ENCODE data around the gene CPNE1.

DNA sequence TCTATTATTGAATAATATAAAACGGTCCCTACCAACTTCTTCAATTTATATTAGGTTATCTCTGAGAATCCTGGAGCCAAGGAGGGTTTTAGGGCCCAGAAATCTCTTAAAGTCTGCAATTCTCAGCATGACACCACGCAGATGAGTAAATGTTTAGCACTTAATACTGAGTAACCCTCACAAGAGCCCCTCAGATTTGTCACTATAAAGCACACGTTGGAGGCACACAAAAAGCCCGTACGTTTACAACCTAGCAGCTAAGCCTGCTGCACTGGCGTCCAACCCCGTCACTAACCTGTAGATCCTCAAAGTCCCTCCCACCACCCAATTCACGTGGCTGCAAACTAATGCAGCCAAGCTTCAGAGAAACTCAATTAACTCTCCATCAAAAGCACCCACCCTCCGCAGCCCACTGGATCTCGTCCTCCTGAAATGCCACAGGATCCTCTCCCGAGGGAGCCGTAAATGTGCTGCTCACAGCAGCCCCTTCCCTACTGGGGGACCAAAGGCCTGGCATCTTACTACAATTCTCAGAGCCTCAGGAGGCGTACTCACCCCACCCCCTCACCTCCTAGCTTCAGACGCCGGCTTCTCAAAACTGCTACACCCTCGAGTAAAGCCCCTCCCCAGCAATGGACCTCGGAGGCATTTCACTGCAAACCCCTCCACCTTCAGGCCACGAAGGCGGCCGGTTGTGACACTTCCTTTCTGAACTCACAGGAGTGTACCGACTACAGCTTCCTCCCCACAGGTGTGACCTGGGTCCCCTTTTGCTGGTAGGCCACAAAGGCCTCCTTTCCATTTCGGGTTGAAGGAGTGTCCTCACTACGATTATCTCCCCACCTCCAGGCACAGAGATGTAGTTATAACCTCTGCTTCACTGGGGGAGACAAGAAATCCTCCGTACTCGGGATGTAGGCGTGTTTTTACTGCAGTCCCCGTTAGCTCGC, 909 bp downstream of the CPNE1 start:
- TF ChIP-seq TOX (CRISPR knock-in tag; IDR thresholded peaks at IDR 0.05; ENCODE audit: borderline replicate concordance) (no peak), ZNF565 (CRISPR knock-in tag; conservative IDR thresholded peaks at IDR 0.05; ENCODE audit: low read depth) (no peak), ARNTL (CRISPR knock-in tag; IDR thresholded peaks at IDR 0.05; ENCODE audit: borderline replicate concordance, low read depth) (no peak), ZNF70 (CRISPR knock-in tag; IDR thresholded peaks at IDR 0.05) (no peak), RARB (CRISPR knock-in tag; IDR thresholded peaks at IDR 0.05) (no peak), ZFP3 (CRISPR knock-in tag; IDR thresholded peaks at IDR 0.05) (no peak), BACH2 (CRISPR knock-in tag; IDR thresholded peaks at IDR 0.05; ENCODE audit: borderline replicate concordance) (no peak), ISL1 (CRISPR knock-in tag; IDR thresholded peaks at IDR 0.05) (no peak), ZNF8 (CRISPR knock-in tag; IDR thresholded peaks at IDR 0.05) (no peak), GLIS3 (CRISPR knock-in tag; IDR thresholded peaks at IDR 0.05) (no peak), PPARA (CRISPR knock-in tag; IDR thresholded peaks at IDR 0.05; ENCODE audit: borderline replicate concordance) (no peak)
- TF ChIP-seq, protein P1, sequence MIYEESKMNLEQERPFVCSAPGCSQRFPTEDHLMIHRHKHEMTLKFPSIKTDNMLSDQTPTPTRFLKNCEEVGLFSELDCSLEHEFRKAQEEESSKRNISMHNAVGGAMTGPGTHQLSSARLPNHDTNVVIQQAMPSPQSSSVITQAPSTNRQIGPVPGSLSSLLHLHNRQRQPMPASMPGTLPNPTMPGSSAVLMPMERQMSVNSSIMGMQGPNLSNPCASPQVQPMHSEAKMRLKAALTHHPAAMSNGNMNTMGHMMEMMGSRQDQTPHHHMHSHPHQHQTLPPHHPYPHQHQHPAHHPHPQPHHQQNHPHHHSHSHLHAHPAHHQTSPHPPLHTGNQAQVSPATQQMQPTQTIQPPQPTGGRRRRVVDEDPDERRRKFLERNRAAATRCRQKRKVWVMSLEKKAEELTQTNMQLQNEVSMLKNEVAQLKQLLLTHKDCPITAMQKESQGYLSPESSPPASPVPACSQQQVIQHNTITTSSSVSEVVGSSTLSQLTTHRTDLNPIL (CRISPR knock-in tag; IDR thresholded peaks at IDR 0.05; ENCODE audit: low read depth): peak; percentile 11; the same call in 1 of the 2 replicates
- TF ChIP-seq, protein P2, sequence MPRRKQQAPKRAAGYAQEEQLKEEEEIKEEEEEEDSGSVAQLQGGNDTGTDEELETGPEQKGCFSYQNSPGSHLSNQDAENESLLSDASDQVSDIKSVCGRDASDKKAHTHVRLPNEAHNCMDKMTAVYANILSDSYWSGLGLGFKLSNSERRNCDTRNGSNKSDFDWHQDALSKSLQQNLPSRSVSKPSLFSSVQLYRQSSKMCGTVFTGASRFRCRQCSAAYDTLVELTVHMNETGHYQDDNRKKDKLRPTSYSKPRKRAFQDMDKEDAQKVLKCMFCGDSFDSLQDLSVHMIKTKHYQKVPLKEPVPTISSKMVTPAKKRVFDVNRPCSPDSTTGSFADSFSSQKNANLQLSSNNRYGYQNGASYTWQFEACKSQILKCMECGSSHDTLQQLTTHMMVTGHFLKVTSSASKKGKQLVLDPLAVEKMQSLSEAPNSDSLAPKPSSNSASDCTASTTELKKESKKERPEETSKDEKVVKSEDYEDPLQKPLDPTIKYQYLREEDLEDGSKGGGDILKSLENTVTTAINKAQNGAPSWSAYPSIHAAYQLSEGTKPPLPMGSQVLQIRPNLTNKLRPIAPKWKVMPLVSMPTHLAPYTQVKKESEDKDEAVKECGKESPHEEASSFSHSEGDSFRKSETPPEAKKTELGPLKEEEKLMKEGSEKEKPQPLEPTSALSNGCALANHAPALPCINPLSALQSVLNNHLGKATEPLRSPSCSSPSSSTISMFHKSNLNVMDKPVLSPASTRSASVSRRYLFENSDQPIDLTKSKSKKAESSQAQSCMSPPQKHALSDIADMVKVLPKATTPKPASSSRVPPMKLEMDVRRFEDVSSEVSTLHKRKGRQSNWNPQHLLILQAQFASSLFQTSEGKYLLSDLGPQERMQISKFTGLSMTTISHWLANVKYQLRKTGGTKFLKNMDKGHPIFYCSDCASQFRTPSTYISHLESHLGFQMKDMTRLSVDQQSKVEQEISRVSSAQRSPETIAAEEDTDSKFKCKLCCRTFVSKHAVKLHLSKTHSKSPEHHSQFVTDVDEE (CRISPR knock-in tag; IDR thresholded peaks at IDR 0.05): no peak
- TF ChIP-seq, protein P3, sequence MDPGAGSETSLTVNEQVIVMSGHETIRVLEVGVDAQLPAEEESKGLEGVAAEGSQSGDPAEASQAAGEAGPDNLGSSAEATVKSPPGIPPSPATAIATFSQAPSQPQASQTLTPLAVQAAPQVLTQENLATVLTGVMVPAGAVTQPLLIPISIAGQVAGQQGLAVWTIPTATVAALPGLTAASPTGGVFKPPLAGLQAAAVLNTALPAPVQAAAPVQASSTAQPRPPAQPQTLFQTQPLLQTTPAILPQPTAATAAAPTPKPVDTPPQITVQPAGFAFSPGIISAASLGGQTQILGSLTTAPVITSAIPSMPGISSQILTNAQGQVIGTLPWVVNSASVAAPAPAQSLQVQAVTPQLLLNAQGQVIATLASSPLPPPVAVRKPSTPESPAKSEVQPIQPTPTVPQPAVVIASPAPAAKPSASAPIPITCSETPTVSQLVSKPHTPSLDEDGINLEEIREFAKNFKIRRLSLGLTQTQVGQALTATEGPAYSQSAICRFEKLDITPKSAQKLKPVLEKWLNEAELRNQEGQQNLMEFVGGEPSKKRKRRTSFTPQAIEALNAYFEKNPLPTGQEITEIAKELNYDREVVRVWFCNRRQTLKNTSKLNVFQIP (CRISPR knock-in tag; IDR thresholded peaks at IDR 0.05; ENCODE audit: borderline replicate concordance, low read depth): no peak

All from SK-N-SH treated with all-trans-retinoic acid at 6 μM for 48 hours (cell line).